Activated CD4-positive, alpha-beta T cell treated with anti-CD3 and anti-CD28 coated beads, Interleukin-2, amount 50 U/mL, for 48 hours (primary cell): ENCODE measurements around the gene CPSF7.

Source experiments
- DNase-seq, 2 experiments: peaks; one replicate each; pipeline ENCODE4 v3.0.0-alpha.2; 2020

Gene CPSF7

GRCh38 chr11:61353131-61354067, 76.4 kb downstream of the CPSF7 start:
- no peak for DNase-seq
